ENCODE measurements around the gene SPECC1.
A peak's percentile ranks its signal among the peaks of the same experiment; 100 is the strongest.
"Not testable (repeated sequence)": the region's sequence is repeated elsewhere in the genome, so short reads cannot be mapped to it uniquely, and the experiment has no call there.

Gene SPECC1

DNA sequence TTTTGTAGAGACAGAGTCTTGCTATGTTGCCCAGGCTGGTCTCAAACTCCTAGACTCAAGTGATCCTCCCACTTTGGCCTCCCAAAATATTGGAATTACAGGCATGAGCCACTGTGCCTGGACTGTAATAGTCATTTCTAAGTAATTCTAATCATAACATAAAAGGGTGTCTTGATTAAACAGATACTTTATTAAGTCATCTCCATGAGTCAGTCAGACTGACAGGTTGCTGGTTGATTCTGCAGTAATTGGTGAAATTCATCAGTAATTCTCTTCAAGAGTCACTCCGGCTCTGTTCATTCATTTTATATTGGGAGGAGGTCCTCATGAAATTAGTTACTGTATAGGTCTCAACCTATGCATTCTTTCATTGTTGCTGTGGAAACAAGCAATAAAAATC lies 85.6 kb downstream of the SPECC1 start:
- no peak for DNase-seq (ENCODE audit: low read depth, low spot score)

DNA sequence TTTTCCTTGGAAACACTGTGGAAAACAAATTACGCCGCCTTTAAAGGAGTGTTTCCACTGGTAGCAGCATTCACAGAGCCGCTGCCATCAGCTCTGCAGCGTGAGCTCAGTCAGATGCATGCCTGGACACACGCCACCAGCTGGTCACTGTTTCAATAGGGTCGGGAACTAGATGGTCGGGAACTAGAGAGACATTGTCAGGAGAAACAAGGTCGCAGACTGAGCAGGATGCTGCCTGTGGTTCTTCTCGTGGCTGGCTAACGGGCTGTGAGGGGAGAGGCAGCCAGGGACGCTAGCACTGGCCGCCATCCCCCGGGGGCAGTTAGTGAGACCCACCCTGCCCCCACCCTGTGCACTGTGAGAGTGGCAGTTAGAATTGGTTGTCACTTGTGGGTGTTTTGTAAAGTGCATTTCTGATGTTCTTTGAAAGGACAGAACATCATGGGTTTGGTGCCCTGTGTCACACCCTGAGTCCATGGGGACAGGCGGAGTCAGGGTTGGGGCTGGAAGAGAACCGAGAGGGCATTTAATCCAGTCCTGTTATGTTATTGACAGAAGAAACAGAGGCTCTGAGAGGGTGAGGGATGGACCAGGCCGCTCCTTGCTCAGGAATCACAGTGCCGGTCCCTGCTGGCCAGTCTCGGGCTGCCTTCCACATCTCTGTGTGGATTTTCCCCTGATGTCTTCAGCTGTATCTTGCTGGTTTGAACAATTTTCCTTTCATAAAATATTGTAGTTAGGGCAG lies 86.3 kb downstream of the SPECC1 start:
- peak; percentile 57 for DNase-seq (ENCODE audit: low read depth, low spot score)

DNA sequence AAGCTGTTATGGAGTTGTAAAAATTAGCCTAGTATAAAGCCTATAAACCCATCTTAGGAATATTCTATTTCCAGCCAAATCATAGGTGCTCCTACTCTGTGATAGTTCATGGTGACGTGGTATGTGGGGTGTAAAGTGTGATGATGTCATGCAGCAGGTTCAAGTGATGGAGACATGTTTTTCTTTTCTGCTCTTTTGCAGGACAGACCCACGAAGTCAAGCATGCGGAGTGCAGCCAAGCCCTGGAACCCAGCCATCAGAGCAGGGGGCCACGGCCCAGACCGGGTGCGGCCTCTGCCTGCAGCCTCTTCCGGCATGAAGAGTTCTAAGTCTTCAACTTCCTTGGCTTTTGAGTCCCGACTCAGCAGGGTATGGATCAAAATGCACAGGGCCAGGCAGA lies 87.3 kb downstream of the SPECC1 start:
- DNase-seq (ENCODE audit: low read depth, low spot score) = no peak

DNA sequence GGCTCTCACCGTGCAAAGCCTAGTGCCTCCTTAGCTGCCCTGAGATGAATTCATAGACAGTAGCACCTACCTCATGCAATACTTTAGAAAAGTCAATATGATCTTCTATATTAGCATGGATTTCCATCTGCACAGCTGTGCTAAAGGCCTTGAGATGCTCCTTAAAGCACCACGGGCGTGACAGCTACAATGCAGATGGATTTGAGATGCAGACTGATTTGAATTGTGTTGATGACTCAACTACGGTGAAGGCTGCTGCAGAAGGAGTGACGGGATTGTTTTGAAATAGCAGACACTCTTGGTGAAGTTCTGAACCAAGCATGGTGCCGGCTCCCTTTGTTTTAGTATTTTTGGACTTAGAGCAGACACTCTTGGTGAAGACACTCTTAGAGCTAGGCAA lies 88.2 kb downstream of the SPECC1 start:
- no peak for DNase-seq (ENCODE audit: low read depth, low spot score)

DNA sequence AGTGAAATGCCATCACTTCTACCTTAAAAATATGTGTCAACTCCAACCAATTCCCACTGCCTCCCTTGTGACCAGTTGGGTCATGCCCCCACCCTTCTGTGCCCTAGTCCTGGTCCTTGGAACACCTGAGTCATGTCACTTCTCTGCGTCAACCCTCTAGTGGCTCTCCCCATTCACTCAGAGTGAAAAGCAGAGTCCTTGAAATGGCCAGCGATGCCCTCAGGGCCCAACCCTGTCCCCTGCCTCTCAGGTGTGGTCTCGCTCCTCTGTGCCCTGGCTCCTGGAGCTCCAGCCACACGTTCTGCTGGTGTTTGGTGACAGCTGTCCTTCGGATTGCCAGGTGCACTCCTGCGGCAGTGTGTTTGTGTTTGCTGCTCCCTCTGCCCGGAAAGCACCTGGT lies 89.2 kb downstream of the SPECC1 start:
- no peak for DNase-seq (ENCODE audit: low read depth, low spot score)

DNA sequence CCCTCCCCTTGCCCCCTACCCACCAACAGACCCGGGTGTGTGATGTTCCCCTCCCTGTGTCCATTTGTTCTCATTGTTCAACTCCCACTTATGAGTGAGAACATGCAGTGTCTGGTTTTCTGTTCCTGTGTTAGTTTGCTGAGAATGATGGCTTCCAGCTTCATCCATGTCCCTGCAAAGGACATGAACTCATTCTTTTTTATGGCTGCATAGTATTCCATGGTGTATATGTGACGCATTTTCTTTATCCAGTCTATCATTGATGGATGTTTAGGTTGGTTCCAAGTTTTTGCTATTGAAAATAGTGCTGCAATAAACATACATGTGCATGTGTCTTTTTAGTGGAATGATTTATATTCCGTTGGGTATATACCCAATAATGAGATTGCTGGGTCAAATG lies 91.6 kb downstream of the SPECC1 start:
- DNase-seq (ENCODE audit: low read depth, low spot score) = not testable (repeated sequence)

DNA sequence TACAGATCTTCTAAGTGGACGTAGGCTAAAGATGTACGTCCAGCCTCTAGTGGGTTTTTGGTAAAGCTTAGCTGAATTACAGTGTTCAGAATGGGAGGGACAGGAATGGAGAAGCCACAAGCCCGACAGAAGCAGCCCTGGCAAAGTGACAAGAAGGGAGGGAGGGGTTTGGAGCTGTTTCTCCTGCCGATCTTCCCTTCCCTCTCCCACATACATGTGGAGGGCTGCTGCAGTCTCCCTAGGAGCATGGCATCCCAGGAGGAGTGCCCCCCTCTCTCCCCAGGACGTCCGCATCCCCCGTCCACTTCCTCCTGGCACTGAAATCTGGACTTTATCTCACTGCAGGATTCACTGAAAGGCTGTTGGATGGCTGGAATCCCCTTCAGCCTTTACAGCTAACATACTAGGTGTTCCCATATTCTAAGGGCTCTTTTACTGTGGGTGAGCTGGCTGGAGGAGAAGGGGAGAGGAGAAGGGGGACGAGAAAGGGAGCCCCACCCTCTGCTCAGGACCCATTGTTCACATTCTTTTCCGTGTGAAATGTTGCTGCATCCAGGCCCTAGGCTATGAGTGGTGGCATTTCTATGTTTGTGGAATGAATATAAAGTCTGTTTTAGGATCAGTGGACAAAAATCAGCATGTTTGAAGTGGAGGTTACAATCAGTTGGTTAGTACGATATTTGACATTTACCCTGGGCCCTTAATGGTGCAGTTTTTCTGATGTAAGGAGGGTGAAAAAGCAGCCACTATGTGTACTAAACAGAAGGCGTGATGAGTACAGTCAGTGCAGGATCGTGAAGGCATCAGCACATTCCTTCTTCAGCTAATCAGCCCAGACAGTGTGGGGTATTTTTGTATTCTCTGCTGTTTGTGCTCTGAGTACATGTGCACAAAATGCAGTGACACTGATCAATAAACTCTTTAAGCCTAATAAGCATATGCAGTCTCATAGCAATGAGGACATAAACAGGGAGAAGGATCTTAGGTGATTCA lies 94.6 kb downstream of the SPECC1 start:
- DNase-seq (ENCODE audit: low read depth, low spot score) = no peak

DNA sequence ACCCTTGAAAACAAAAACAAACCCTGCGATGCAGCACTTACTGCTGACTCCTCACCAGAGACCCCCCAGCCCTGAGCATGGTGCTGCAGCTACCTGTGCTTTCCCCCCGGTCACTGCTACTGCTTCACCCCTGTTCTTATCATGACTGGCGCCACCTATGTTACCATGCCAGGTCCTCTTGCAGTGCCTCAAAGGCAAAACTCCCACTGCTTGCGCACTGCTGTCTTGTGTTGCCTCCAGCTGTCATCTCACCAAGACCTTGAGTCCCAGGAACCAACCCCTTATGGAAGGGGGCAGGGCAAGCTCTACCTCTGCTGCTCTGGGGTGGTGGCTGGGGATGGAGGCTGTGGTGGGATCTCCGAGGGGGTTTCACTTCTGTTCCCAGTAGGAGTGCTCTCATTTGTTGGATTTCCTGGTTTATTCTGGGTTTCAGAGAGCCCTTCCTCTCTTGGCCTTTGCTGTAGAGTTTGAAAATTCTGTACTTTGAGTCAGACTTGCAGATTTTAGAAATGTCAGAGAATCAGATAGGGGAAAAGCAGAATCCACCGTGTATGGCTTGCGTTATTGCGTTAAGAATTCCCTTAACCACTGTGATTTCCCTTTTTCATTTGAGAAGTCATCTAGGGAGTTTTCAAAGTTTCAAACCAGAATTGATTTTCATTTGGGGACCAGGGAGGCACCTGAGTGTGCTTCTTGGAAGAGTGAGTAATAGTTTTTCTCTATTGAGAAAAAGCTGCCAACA lies 96.6 kb downstream of the SPECC1 start:
- no peak for DNase-seq (ENCODE audit: low read depth, low spot score)

DNA sequence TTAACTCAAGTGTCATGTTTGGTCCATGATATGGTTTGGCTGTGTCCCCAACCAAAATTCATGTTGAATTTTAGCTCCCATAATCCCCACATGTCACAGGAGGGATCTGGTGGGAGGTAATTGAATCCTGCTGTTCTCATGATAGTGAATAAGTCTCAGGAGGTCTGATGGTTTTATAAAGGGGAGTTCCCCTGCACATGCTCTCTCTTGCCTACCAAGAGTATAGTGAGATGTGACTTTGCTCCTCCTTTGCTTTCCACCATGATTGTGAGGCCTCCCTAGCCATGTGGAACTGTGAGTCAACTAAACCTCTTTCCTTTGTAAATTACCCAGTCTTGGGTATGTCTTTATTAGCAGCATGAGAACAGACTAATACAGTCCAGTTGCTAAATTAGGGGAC lies 97.3 kb downstream of the SPECC1 start:
- not testable (repeated sequence) for DNase-seq (ENCODE audit: low read depth, low spot score)

DNA sequence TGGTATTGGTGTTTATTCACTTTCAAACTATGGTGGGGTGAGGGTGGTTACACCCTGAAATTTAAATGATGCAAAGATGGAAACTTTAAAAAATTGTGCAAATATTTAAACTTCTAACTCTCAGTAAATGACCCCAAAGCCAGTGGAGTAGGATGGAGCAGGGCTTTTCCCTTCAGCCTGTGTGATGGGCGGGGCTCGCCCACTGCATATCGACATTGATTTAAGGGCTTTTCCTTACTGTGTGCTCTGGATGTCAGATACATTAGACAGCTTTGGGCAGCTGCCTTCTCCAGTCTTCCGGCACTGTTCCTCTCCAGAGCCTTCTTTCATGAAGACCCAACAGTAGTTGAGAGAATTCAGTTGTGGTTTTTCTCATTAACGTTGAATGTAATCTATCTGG lies 99.9 kb downstream of the SPECC1 start:
- no peak for DNase-seq (ENCODE audit: low read depth, low spot score)

DNA sequence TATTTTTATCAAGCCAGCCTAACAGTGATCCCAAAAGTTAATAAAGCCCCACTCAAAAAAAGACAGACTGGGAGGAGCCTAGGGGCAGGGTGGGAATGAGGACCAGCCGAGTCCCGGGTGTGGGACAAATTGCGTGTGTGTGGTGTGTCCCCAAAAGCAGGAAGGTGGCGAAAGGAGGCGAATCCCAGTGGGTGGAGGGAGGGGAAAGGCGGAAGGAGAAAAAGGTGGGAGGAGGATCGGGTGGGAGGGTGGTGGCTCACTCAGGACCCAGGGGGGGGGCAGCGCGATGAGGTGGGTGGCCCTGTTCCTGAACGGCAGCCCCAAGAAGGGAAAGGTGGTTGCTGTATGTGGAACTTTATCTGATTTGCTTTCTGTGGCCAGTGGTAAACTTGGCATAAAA lies 102.4 kb downstream of the SPECC1 start:
- no peak for DNase-seq (ENCODE audit: low read depth, low spot score)

DNA sequence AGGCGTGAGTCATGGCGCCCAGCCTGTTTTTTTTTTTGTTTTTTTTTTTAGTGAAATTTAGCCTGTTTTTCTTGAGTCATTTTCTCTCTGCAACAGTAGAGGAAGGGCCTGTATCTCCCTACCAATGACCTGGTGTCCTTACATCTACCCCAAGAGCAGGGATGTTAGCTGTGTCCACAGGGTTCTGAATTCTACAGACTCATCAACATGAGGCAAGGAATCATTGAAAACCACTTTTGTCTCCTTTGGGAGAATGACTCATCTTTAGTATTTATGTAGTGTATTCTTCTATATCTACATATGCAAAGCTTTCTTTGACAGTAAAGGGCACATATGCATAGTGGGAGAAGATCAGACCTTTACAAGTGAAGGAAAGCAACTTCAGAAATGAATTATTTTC lies 105.3 kb downstream of the SPECC1 start:
- DNase-seq (ENCODE audit: low read depth, low spot score) = no peak

DNA sequence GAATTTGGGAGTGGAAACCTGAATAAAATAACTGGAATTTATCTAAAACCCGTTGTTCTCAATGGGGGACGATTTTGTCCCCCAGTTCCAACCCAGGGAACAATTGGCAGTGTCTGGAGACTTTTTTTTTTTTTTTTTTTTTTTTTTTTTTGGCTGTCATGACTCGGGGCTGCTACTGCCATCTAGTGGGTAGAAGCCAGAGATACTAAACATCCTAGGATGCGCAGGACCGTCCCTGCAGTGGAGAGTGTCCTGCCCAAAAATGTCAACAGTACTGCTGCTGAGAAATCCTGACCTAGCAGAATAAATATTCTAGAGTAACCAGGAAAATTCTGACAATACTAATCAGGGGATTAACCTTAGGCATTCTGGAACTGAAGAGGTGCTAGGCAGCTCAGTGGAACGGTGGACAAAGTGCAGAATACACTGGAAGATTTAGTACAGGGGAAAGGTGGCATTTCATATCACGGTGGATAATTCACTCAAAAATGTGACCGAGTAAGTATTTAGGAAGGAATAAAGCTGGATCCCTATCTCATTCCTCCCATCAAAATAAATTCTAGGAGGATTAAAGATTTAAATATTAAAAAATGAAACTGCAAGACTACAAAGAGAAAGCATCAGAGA lies 107.6 kb downstream of the SPECC1 start:
- DNase-seq (ENCODE audit: low read depth, low spot score) = no peak

DNA sequence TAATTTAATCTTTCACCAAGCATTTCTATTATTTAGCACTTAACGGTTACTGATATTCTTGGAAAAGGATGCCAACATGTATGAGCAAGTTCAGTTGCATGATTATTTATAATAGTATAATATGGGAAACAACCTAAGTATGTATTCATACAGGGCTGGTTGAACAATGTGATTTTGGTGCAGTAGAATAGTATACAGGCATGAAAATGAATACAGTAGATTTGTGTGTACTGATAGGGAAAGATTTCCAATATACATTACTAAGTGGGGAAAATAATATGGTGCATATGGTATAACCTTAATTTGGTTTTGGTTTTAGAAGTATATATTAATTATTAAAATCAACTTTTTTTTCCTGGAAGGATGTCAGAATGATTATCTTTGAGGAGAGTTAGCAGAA lies 109.1 kb downstream of the SPECC1 start:
- DNase-seq (ENCODE audit: low read depth, low spot score) = no peak

DNA sequence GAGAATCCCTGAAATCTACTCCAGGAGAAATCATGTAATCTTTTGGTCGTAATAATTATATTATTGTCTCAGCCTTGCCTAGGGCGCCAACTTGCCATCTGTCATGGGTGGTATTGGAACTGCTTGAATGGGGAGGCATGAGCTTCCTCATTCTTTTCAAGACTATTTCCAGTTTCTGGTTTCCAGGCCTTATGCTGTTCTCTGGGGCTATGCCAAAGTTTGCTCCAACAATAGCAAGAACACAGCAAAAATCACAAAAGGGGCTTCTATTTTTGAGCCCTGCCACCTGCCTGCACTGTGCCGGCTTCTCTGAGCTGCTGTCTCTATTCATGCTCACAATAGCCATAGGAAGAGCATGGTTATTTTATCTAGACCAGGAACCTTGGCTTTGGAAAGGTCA lies 111.7 kb downstream of the SPECC1 start:
- no peak for DNase-seq (ENCODE audit: low read depth, low spot score)

DNA sequence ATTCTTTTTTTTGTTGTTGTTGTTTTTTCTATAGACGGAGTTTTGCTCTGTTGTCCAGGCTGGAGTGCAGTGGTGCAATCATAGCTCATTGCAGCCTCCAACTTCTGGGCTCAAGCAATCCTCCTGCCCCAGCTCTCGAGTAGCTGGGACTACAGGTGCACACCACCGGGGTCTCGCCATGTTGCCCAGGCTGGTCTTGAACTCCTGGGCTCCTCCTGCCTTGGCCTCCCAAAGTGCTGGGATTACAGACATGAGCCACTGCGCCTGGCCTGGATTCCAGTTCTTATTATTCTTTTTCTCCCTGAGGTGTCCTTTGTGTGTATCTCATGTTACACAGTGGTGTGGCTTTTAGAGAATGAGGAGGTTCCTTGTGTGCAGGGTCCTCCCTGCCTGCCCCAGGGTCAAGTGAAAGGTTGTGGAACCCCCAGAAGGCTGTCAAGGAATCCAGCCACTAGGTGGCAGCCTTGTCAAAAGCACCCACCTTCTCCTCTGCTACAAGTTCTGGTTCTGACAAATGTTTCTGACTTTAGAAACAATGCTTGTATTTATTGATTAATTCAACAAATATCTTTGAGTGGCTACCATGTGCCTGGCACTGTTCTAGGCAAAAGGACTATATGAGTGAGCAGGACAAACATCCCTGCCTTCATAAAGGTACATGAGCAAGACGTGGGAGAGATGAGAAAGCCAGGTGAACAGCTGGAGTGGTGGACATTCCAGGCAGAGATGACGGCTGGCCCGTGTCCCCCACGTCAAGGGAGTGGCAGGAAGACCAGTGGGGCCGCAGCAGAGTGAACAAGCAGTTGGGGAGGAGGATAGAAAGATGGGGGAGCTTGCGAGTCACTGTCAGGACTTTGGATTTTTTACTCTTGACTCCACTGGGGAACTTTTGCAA lies 112.4 kb downstream of the SPECC1 start:
- DNase-seq (ENCODE audit: low read depth, low spot score) = peak; percentile 48

DNA sequence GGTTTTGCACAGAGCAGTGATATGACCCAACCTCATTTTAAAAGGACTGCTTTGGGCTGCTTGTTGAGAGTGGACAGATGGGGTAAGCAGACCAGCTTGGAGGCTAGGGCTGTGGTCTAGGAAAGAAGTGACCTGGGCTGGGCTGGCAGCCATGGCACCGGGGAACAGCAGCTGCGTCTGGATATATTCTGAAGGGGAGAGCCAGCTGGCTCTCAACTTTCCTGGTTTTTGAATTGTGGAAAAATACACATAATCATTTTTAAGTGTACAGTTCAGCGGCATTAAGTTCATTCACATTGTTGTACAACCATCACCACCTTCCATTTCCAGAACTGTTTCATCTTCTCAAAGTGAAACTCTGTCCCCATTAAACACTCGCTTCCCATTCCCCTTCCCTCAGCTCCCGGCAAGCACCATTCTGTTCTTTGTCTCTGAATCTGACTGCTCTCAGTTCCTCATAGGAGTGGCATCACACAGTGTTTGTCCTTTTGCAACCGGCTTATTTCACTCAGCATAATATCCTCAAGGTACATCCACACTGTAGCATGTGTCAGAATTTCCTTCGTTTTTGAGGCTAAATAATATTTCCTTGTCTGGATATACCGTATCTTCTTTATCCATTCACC lies 113.2 kb downstream of the SPECC1 start:
- no peak for DNase-seq (ENCODE audit: low read depth, low spot score)

DNA sequence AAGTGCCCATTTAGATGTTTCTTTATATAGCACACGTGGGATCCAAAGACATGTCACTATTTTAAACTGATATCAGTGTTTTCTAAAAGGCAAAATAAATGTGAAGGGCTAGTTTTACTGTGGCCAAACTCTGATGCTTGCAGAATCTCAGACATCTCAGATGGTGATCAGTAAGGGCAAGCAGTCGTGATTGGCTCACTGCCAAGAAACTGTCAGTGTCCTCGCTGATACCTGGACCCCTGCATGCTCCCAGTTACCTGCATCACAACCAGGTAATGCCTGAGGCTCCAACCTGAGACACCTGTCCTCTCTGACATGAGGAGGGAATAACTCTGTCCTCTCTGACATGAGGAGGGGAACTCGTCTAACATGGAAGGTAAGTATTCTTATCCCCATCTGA lies 114.0 kb downstream of the SPECC1 start:
- DNase-seq (ENCODE audit: low read depth, low spot score) = no peak

DNA sequence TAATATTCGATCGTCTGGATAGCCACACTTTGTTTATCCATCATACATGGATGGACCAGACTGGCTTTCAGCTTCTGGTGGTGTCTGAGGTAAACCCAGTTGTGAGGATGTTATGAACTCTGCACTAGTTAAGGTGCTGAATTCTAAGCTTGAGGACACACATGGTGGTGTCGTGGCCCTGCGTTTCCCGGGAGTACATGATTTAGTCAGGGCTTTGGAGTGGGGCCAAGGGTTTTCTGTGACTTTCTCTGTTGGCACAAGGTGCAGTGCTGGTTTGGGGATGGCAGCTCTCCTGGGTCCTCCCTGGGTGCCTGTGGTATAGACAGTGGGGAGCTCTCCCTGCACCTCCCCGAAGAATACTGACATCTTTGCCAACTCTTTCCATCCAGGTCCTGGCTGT lies 116.6 kb downstream of the SPECC1 start:
- no peak for DNase-seq (ENCODE audit: low read depth, low spot score)

DNA sequence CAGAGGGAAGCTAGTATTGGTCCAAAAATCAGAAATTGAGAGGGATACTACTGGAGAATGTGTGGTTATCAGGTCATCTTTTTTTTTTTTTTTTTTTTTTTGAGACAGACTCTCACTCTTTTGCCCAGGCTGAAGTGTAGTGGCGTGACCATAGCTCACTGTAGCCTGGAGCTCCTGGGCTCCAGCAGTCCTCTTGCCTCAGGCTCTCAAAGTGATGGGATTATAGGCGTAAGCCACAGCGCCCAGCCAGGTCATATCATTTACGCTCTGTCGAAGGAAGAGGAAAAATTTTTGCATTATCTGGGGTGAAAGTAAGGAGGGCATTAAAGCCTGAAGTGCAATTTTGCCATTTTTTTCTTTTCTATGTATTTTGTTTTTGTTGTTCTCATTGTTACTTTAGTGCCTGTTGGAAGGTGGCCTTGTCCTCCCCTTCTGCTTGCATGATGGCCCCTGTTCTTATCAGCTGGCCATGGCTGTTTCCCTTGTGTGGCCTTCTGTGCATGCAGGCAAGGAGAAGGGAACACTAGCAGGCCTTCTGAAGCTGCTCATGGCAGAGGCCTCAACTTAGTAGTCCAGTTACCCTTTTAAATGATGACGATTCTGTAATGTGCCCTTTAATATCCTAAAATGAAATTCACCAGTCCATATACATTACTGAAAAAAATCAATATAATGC lies 118.3 kb downstream of the SPECC1 start:
- no peak for DNase-seq (ENCODE audit: low read depth, low spot score)
